AG04449 (cell line): ENCODE results near the gene PJA2.

Experiments
- CTCF ChIA-PET: fragments of 350-600 bp; formaldehyde crosslinking; extraction: SDS; loops from one replicate; lab custom pipeline; 2021; ENCODE audit warnings: antibody characterized with exemption; lab: Yijun Ruan, JAX
- POLR2A ChIA-PET: fragments of 400-600, 350-600 bp; formaldehyde crosslinking; extraction: SDS; loops from one replicate; lab custom pipeline; 2020; ENCODE audit warnings: antibody characterized with exemption, inconsistent platforms; lab: Yijun Ruan, JAX
- DNase-seq: peaks from one replicate; pipeline ENCODE4 v3.0.0-alpha.2; 2010; ENCODE audit warnings: low read depth, low spot score
- H3K4me3 ChIP-seq: 2 replicates; pipeline ENCODE4 v1.5.1; 2011; ENCODE audit warnings: low read depth, mild to moderate bottlenecking, control low read depth, low read length
- TF ChIP-seq, protein P1 (sequence below): IDR thresholded peaks from one replicate; pipeline ENCODE4 v1.5.1; 2011; ENCODE audit warnings: mild to moderate bottlenecking, moderate library complexity, low read length, control low read depth, inconsistent platforms; ENCODE audit not compliant: insufficient read depth; ENCODE audit errors: missing control alignments

Gene PJA2

DNA sequence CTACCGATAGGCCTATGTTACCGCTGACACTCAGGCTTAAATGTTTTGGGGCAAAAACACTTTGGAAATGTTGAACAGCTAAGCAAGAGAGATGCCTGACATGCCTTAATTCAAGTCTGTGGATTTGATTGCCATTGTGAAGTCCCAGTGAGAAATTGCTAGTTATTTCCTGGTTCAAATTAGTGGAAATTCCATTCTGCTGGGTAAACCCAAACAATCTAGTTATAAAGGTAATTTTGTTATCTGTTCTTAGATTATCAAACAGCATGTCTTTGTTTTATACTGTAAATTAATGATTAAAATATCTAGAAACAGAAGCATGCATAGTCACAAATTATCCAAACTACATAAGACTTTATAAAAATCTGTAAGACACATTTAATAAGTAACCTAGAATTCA, 96.6 kb downstream of the PJA2 start:
- TF ChIP-seq, protein P1, sequence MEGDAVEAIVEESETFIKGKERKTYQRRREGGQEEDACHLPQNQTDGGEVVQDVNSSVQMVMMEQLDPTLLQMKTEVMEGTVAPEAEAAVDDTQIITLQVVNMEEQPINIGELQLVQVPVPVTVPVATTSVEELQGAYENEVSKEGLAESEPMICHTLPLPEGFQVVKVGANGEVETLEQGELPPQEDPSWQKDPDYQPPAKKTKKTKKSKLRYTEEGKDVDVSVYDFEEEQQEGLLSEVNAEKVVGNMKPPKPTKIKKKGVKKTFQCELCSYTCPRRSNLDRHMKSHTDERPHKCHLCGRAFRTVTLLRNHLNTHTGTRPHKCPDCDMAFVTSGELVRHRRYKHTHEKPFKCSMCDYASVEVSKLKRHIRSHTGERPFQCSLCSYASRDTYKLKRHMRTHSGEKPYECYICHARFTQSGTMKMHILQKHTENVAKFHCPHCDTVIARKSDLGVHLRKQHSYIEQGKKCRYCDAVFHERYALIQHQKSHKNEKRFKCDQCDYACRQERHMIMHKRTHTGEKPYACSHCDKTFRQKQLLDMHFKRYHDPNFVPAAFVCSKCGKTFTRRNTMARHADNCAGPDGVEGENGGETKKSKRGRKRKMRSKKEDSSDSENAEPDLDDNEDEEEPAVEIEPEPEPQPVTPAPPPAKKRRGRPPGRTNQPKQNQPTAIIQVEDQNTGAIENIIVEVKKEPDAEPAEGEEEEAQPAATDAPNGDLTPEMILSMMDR, result no peak

DNA sequence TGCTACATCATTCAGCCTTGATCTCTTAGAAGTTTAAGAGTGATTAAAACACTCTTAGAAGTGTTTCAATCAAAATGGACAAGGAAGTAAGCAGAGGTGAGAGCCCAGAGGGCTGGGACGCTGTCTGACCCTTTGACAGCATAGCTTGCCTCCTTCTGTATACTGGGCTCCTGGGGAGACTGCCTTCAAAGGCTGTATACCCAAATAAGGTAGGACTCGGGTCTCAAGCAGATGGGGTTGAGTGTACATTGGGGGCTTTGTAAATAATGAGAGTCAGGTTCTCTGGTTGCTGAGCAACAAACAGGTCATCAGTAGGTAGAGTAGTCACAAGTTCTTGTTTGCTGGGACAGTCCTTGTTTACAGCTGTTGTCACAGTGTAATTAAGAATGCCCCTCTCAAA, 97.1 kb downstream of the PJA2 start:
- DNase-seq, result no peak
- ChIA-PET CTCF (no interaction called here), POLR2A (no interaction called here)
- TF ChIP-seq, protein P1, result no peak
- H3K4me3 ChIP-seq, result no peak overlapping the region

More for the DNA sequence above, 96.6 kb downstream of the PJA2 start:
- ChIA-PET POLR2A (no interaction called here), CTCF (interaction anchor here (1.2 kb wide), 1 partner anchor 9 kb away, joined by 3 read pairs; no protein-coding TSS in a partner anchor)
- no peak overlapping the region for H3K4me3 ChIP-seq
- DNase-seq, result no peak

DNA sequence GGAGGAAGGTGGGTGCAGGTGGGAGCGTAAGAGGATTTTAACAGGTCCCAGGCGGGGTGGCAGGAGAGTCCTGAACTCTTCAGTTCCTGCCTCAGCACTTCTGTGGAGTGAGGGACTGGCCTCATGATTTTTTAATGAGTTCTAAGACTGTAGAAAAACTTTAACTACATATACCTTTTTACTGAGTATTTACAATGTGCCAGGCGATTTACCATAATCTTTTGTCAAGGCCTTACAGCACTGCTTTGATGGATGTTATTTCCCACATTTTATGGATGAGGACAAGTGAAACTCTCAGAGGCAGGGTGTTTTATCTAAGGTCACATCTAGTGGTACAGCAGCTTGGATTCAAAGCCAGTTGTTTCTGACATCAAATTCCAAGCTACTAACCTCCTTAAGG, 99.5 kb downstream of the PJA2 start:
- POLR2A ChIA-PET, result no interaction called here
- DNase-seq, result no peak
- CTCF ChIA-PET, result no interaction called here
- H3K4me3 ChIP-seq, result no peak overlapping the region
- TF ChIP-seq, protein P1, result no peak

- ChIA-PET CTCF (no interaction called here), POLR2A (no interaction called here)
- TF ChIP-seq, protein P1, result no peak
- H3K4me3 ChIP-seq, result no peak overlapping the region
- DNase-seq, result no peak
Observed at GRCh38 chr5:109309326-109310063, 100.3 kb downstream of the PJA2 start.

DNA sequence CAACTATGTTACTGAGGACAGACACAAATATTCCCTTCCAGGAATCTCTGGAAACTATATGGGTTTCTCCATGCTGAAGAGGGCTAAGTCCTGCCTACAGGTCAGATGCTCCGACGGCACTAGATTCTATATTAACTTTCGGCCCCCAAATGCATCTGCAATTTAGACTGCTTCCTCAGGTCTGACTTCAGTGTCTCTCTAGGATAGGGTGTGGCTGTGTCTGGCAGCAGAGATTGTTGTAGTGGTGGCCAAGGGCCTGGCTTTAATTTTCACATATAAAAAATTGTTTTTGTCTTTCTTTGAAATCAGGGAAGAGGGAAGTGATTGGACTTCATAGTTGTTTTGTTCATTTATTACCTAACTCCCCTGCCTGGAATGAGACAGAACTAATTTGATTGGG, 101.8 kb downstream of the PJA2 start:
- DNase-seq, result no peak
- POLR2A ChIA-PET, result no interaction called here
- CTCF ChIA-PET, result no interaction called here
- TF ChIP-seq, protein P1, result no peak
- no peak overlapping the region for H3K4me3 ChIP-seq

- no peak for DNase-seq
- ChIA-PET CTCF (no interaction called here), POLR2A (no interaction called here)
- TF ChIP-seq, protein P1, result no peak
- H3K4me3 ChIP-seq, result no peak overlapping the region
Observed at GRCh38 chr5:109307456-109307855, 102.3 kb downstream of the PJA2 start.
